WTC11 (cell line): ENCODE data around the gene CHRNA1. TPM values are rescaled to one million over a fixed set of nuclear protein-coding genes. Genes with fewer than 3 reads are reported as not detected.

Experiments used
- ATAC-seq: fragments of 200-7000 bp; cut with Tn5 transposase; 2 replicates; pipeline ENCODE4 v1.10.0; 2021; ENCODE audit warnings: mild to moderate bottlenecking, moderate library complexity
- CTCF ChIA-PET: fragments of 300-600 bp; sonication (Branson Sonifier 250); formaldehyde crosslinking; loops from one replicate; lab custom pipeline; 2021; ENCODE audit warnings: antibody characterized with exemption; lab: Charles Lee
- POLR2A ChIA-PET: fragments of 350-600 bp; sonication (Branson Sonifier 250); formaldehyde crosslinking; loops from one replicate; lab custom pipeline; 2021; ENCODE audit warnings: antibody characterized with exemption; lab: Charles Lee
- DNase-seq: peaks from one replicate; pipeline ENCODE4 v3.0.0; 2021; ENCODE audit warnings: low spot score
- H3K27ac Mint-ChIP-seq: 2 replicates; pipeline ENCODE4 v1.8.0; 2021; ENCODE audit warnings: mixed read lengths
- H3K27me3 Mint-ChIP-seq: 2 replicates; pipeline ENCODE4 v1.8.0; 2021; ENCODE audit warnings: low read depth, mild to moderate bottlenecking, moderate library complexity, mixed read lengths
- H3K36me3 Mint-ChIP-seq: 2 replicates; pipeline ENCODE4 v1.8.0; 2021; ENCODE audit warnings: mixed read lengths
- H3K4me1 Mint-ChIP-seq: 2 replicates; pipeline ENCODE4 v1.8.0; 2022; ENCODE audit warnings: mixed read lengths
- H3K4me3 Mint-ChIP-seq: 2 replicates; pipeline ENCODE4 v1.8.0; 2021; ENCODE audit warnings: mild to moderate bottlenecking, moderate library complexity, mixed read lengths
- H3K9me3 Mint-ChIP-seq: 2 replicates; pipeline ENCODE4 v1.8.0; 2021; ENCODE audit warnings: mixed read lengths
- FOXP1 ChIP-seq: sonication (generic); formaldehyde crosslinking; IDR thresholded peaks from 2 replicates; pipeline ENCODE4 v1.8.0; 2022; ENCODE audit warnings: missing genetic modification reagents, mild to moderate bottlenecking, moderate library complexity, borderline replicate concordance
- IRF2 ChIP-seq: sonication (generic); formaldehyde crosslinking; IDR thresholded peaks from 2 replicates; pipeline ENCODE4 v1.8.0; 2022; ENCODE audit warnings: low read depth, missing genetic modification reagents, borderline replicate concordance
- JAZF1 ChIP-seq: fragments of 250-450 bp; sonication (Bioruptor Pico); IDR thresholded peaks from 2 replicates; pipeline ENCODE4 v1.9.0; 2021; ENCODE audit warnings: moderate library complexity, mild to moderate bottlenecking, inconsistent platforms
- JUN ChIP-seq: sonication (generic); formaldehyde crosslinking; IDR thresholded peaks from 2 replicates; pipeline ENCODE4 v1.8.0; 2023; ENCODE audit warnings: mild to moderate bottlenecking, missing genetic modification reagents
- MXD4 ChIP-seq: fragments of 250-450 bp; sonication (Bioruptor Pico); IDR thresholded peaks from 2 replicates; pipeline ENCODE4 v1.8.0; 2021; ENCODE audit warnings: mild to moderate bottlenecking, moderate library complexity, borderline replicate concordance
- NFATC4 ChIP-seq: fragments of 250-450 bp; sonication (Bioruptor Pico); IDR thresholded peaks from 2 replicates; pipeline ENCODE4 v1.9.0; 2021; ENCODE audit warnings: mild to moderate bottlenecking
- SOX15 ChIP-seq: fragments of 250-450 bp; sonication (Bioruptor Pico); IDR thresholded peaks from 2 replicates; pipeline ENCODE4 v1.9.0; 2021; ENCODE audit warnings: mild to moderate bottlenecking
- SP1 ChIP-seq: sonication (generic); formaldehyde crosslinking; conservative IDR thresholded peaks from 2 replicates; pipeline ENCODE4 v1.8.1; 2022; ENCODE audit warnings: missing genetic modification reagents
- TEAD4 ChIP-seq: sonication (generic); formaldehyde crosslinking; IDR thresholded peaks from 2 replicates; pipeline ENCODE4 v1.8.0; 2022; ENCODE audit warnings: mild to moderate bottlenecking, missing genetic modification reagents
- ZNF423 ChIP-seq: fragments of 250-450 bp; sonication (Bioruptor Pico); IDR thresholded peaks from 2 replicates; pipeline ENCODE4 v2.1.2; 2022; ENCODE audit warnings: mild to moderate bottlenecking, moderate library complexity
- total RNA-seq: library from RNA; stranded (reverse); gene quantifications from 3 replicates; pipeline ENCODE4 v1.2.3, GENCODE V29; 2021
- TF ChIP-seq, protein P1 (sequence below): sonication (generic); formaldehyde crosslinking; IDR thresholded peaks from 2 replicates; pipeline ENCODE4 v1.8.1; 2022; ENCODE audit warnings: mild to moderate bottlenecking, moderate library complexity, missing genetic modification reagents
- TF ChIP-seq, protein P2 (sequence below): sonication (generic); formaldehyde crosslinking; IDR thresholded peaks from 2 replicates; pipeline ENCODE4 v1.8.0; 2022; ENCODE audit warnings: missing genetic modification reagents
- TF ChIP-seq, protein P3 (sequence below): fragments of 250-450 bp; sonication (Bioruptor Pico); IDR thresholded peaks from 2 replicates; pipeline ENCODE4 v1.9.0; 2021; ENCODE audit warnings: mild to moderate bottlenecking
- TF ChIP-seq, protein P4 (sequence below): sonication (generic); formaldehyde crosslinking; conservative IDR thresholded peaks from 2 replicates; pipeline ENCODE4 v1.8.1; 2023; ENCODE audit warnings: mild to moderate bottlenecking, low read depth, missing genetic modification reagents, moderate library complexity
- TF ChIP-seq, protein P5 (sequence below): sonication (generic); formaldehyde crosslinking; IDR thresholded peaks from 2 replicates; pipeline ENCODE4 v1.8.1; 2023; ENCODE audit warnings: mild to moderate bottlenecking, missing genetic modification reagents, moderate library complexity
- TF ChIP-seq, protein P6 (sequence below): sonication (generic); formaldehyde crosslinking; IDR thresholded peaks from 2 replicates; pipeline ENCODE4 v1.8.0; 2022; ENCODE audit warnings: mild to moderate bottlenecking, missing genetic modification reagents
- TF ChIP-seq, protein P7 (sequence below): sonication (generic); formaldehyde crosslinking; IDR thresholded peaks from 2 replicates; pipeline ENCODE4 v1.8.0; 2022; ENCODE audit warnings: mild to moderate bottlenecking, missing genetic modification reagents

The CHRNA1 gene
- total RNA-seq, 1 experiment from 2014 or later: not detected

DNA sequence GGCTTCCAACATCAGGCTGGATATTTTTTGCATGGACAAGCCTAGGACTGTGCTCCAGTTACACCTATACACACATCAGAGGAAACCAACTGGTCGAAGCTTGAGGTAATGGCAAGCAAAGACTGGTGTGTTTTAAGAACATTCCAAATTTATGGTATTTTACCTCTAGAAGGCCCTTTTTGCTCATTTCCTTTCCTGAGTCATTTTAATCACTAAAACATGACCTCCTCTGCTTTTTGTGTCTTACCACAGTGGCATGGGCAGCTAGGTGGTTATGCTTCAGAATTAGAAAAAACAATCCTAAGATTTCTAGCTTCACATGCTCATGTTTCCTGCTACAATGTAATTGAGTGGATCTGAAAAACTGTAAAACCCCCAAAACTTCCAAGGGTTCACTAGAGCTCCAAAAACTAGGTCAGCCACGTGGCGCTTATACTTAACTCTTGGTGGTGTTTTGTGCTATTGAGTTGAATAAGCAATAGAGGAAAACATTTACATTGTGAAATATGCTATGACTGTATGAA, 30.6 kb upstream of the CHRNA1 start:
- H3K4me3 Mint-ChIP-seq: no peak overlapping the region
- TF ChIP-seq, protein P1, sequence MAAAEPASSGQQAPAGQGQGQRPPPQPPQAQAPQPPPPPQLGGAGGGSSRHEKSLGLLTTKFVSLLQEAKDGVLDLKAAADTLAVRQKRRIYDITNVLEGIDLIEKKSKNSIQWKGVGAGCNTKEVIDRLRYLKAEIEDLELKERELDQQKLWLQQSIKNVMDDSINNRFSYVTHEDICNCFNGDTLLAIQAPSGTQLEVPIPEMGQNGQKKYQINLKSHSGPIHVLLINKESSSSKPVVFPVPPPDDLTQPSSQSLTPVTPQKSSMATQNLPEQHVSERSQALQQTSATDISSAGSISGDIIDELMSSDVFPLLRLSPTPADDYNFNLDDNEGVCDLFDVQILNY: no peak
- no peak for TF ChIP-seq NFATC4
- no peak for TF ChIP-seq JUN (CRISPR knock-in tag)
- no peak for TF ChIP-seq SP1 (CRISPR knock-in tag)
- TF ChIP-seq, protein P2, sequence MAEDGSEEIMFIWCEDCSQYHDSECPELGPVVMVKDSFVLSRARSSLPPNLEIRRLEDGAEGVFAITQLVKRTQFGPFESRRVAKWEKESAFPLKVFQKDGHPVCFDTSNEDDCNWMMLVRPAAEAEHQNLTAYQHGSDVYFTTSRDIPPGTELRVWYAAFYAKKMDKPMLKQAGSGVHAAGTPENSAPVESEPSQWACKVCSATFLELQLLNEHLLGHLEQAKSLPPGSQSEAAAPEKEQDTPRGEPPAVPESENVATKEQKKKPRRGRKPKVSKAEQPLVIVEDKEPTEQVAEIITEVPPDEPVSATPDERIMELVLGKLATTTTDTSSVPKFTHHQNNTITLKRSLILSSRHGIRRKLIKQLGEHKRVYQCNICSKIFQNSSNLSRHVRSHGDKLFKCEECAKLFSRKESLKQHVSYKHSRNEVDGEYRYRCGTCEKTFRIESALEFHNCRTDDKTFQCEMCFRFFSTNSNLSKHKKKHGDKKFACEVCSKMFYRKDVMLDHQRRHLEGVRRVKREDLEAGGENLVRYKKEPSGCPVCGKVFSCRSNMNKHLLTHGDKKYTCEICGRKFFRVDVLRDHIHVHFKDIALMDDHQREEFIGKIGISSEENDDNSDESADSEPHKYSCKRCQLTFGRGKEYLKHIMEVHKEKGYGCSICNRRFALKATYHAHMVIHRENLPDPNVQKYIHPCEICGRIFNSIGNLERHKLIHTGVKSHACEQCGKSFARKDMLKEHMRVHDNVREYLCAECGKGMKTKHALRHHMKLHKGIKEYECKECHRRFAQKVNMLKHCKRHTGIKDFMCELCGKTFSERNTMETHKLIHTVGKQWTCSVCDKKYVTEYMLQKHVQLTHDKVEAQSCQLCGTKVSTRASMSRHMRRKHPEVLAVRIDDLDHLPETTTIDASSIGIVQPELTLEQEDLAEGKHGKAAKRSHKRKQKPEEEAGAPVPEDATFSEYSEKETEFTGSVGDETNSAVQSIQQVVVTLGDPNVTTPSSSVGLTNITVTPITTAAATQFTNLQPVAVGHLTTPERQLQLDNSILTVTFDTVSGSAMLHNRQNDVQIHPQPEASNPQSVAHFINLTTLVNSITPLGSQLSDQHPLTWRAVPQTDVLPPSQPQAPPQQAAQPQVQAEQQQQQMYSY (CRISPR knock-in tag): no peak
- no peak for TF ChIP-seq IRF2
- no peak for TF ChIP-seq FOXP1
- TF ChIP-seq, protein P3, sequence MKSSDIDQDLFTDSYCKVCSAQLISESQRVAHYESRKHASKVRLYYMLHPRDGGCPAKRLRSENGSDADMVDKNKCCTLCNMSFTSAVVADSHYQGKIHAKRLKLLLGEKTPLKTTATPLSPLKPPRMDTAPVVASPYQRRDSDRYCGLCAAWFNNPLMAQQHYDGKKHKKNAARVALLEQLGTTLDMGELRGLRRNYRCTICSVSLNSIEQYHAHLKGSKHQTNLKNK (CRISPR knock-in tag): no peak
- no peak for TF ChIP-seq JAZF1 (CRISPR knock-in tag)
- TF ChIP-seq TEAD4 (CRISPR knock-in tag): no peak
- peaks cover 70% of the 10 kb centered on the region for H3K4me1 Mint-ChIP-seq
- no peak overlapping the region for H3K27ac Mint-ChIP-seq
- no peaks in the 10 kb centered on the region for H3K27me3 Mint-ChIP-seq
- ChIA-PET POLR2A (no interaction called here), CTCF (interaction anchor here (1.0 to 6.0 kb wide), 4 partner anchors 19 to 97 kb away, joined by 3 to 35 read pairs (median 8); no protein-coding TSS in a partner anchor)
- ATAC-seq (no peak), DNase-seq (no peak)
- 0 out of 2 replicates have a peak, but pooled peaks cover 3% of the 10 kb centered on the region for H3K9me3 Mint-ChIP-seq
- H3K36me3 Mint-ChIP-seq: peaks cover 13% of the 10 kb centered on the region

DNA sequence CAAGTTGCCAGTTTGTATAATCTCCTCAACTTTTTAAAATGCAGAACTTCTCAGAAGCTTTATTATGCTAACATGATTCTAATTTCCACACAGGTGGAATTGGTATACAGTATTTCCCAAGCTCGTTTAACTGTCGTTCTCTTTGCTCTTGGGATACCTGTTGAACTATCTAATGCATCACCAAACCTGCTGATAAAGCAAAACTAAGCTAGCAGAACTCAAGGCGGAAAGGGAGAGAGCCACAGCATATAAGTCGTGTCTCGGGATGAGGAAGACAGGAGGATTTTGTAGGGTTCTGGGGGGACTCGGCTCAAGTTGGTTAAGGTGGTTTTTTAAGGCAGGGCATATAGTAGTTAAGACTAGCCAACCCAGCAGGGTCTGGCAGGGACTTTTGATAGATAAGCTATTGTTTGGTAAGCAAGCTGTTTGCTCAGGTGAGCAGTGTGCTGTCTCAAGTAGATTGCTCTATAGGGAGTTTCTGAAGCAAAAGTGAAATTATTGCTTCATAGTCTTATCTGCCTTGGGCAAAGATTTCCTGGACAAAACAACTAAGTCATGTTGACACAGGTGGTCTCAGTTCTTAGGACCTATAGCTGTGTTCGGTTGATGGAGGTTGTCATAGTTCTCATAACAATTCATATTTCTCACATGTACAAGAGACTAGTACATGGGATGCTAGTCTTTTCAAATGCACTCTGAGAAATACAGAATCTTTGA, 28.2 kb upstream of the CHRNA1 start:
- Mint-ChIP-seq H3K9me3 (0 out of 2 replicates have a peak, but pooled peaks cover 3% of the 10 kb centered on the region), H3K36me3 (peaks cover 5% of the 10 kb centered on the region; the same call in 1 of the 2 replicates), H3K27ac (peak overlapping the region; percentile 2; the same call in 1 of the 2 replicates), H3K4me1 (peaks cover 92% of the 10 kb centered on the region), H3K27me3 (no peaks in the 10 kb centered on the region), H3K4me3 (no peak overlapping the region)
- ChIA-PET CTCF (interaction anchor here (1.6 to 6.0 kb wide), 3 partner anchors 16 to 95 kb away, joined by 3 to 35 read pairs (median 12); no protein-coding TSS in a partner anchor), POLR2A (interaction anchor here (1.0 kb wide), 1 partner anchor 13 kb away, joined by 5 read pairs; no protein-coding TSS in a partner anchor)
- no peak for DNase-seq
- no peak for ATAC-seq
- TF ChIP-seq JUN (CRISPR knock-in tag): no peak
- TF ChIP-seq, protein P4, sequence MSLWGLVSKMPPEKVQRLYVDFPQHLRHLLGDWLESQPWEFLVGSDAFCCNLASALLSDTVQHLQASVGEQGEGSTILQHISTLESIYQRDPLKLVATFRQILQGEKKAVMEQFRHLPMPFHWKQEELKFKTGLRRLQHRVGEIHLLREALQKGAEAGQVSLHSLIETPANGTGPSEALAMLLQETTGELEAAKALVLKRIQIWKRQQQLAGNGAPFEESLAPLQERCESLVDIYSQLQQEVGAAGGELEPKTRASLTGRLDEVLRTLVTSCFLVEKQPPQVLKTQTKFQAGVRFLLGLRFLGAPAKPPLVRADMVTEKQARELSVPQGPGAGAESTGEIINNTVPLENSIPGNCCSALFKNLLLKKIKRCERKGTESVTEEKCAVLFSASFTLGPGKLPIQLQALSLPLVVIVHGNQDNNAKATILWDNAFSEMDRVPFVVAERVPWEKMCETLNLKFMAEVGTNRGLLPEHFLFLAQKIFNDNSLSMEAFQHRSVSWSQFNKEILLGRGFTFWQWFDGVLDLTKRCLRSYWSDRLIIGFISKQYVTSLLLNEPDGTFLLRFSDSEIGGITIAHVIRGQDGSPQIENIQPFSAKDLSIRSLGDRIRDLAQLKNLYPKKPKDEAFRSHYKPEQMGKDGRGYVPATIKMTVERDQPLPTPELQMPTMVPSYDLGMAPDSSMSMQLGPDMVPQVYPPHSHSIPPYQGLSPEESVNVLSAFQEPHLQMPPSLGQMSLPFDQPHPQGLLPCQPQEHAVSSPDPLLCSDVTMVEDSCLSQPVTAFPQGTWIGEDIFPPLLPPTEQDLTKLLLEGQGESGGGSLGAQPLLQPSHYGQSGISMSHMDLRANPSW (CRISPR knock-in tag): no peak
- TF ChIP-seq, protein P5, sequence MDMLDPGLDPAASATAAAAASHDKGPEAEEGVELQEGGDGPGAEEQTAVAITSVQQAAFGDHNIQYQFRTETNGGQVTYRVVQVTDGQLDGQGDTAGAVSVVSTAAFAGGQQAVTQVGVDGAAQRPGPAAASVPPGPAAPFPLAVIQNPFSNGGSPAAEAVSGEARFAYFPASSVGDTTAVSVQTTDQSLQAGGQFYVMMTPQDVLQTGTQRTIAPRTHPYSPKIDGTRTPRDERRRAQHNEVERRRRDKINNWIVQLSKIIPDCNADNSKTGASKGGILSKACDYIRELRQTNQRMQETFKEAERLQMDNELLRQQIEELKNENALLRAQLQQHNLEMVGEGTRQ (CRISPR knock-in tag): no peak
- no peak for TF ChIP-seq MXD4 (CRISPR knock-in tag)
- TF ChIP-seq, protein P2 (CRISPR knock-in tag): no peak
- TF ChIP-seq, protein P6, sequence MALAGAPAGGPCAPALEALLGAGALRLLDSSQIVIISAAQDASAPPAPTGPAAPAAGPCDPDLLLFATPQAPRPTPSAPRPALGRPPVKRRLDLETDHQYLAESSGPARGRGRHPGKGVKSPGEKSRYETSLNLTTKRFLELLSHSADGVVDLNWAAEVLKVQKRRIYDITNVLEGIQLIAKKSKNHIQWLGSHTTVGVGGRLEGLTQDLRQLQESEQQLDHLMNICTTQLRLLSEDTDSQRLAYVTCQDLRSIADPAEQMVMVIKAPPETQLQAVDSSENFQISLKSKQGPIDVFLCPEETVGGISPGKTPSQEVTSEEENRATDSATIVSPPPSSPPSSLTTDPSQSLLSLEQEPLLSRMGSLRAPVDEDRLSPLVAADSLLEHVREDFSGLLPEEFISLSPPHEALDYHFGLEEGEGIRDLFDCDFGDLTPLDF (CRISPR knock-in tag): no peak
- TF ChIP-seq ZNF423 (CRISPR knock-in tag): no peak
- TF ChIP-seq, protein P7, sequence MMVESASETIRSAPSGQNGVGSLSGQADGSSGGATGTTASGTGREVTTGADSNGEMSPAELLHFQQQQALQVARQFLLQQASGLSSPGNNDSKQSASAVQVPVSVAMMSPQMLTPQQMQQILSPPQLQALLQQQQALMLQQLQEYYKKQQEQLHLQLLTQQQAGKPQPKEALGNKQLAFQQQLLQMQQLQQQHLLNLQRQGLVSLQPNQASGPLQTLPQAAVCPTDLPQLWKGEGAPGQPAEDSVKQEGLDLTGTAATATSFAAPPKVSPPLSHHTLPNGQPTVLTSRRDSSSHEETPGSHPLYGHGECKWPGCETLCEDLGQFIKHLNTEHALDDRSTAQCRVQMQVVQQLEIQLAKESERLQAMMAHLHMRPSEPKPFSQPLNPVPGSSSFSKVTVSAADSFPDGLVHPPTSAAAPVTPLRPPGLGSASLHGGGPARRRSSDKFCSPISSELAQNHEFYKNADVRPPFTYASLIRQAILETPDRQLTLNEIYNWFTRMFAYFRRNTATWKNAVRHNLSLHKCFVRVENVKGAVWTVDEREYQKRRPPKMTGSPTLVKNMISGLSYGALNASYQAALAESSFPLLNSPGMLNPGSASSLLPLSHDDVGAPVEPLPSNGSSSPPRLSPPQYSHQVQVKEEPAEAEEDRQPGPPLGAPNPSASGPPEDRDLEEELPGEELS (CRISPR knock-in tag): no peak
- TF ChIP-seq SOX15 (CRISPR knock-in tag): no peak
